Measurements from ENCODE around the gene LY86. TPM values are rescaled to one million over a fixed set of nuclear protein-coding genes. Genes with fewer than 3 reads are reported as not detected.

Gene LY86
- not detected in 2 replicates for total RNA-seq (2014; rRNA removed; shearing (Covaris generic))
- not detected in 2 replicates for polyA plus RNA-seq (2015; cell fraction: cytosol; rRNA removed)
- polyA plus RNA-seq (2015; cell fraction: nucleus; rRNA removed), result not detected in 2 replicates

GRCh38 chr6:6588064-6588923, at the start of gene LY86:
TSS of gene LY86 (plus strand) at chr6:6588720. CDS start at chr6:6588735, 15 bp downstream.
- DNase-seq (ENCODE audit: low read depth), result no peak

GRCh38 chr6:6539036-6539435, 49.5 kb upstream of the LY86 start:
- DNase-seq (ENCODE audit: low read depth), result no peak

- no peak for DNase-seq (ENCODE audit: low read depth)
Measured at GRCh38 chr6:6542357-6542756, 46.2 kb upstream of the LY86 start.

- no peak for DNase-seq (ENCODE audit: low read depth)
Measured at GRCh38 chr6:6543181-6543879, 45.2 kb upstream of the LY86 start.

- DNase-seq (ENCODE audit: low read depth), result no peak
Measured at GRCh38 chr6:6545616-6546317, 42.8 kb upstream of the LY86 start.

GRCh38 chr6:6546318-6547109, 42.0 kb upstream of the LY86 start:
- no peak for DNase-seq (ENCODE audit: low read depth)

GRCh38 chr6:6547110-6547879, 41.2 kb upstream of the LY86 start:
- peak; percentile 68 for DNase-seq (ENCODE audit: low read depth)

GRCh38 chr6:6556161-6556737, 32.3 kb upstream of the LY86 start:
- no peak for DNase-seq (ENCODE audit: low read depth)

GRCh38 chr6:6556738-6557503, 31.6 kb upstream of the LY86 start:
- DNase-seq (ENCODE audit: low read depth), result peak; percentile 42

GRCh38 chr6:6557504-6557839, 31.0 kb upstream of the LY86 start:
- DNase-seq (ENCODE audit: low read depth), result no peak

GRCh38 chr6:6557886-6558285, 30.6 kb upstream of the LY86 start:
- DNase-seq (ENCODE audit: low read depth), result no peak

GRCh38 chr6:6559994-6560570, 28.4 kb upstream of the LY86 start:
- no peak for DNase-seq (ENCODE audit: low read depth)

- peak; percentile 13 for DNase-seq (ENCODE audit: low read depth)
Measured at GRCh38 chr6:6560909-6561308, 27.6 kb upstream of the LY86 start.

- no peak for DNase-seq (ENCODE audit: low read depth)
Measured at GRCh38 chr6:6564154-6564553, 24.4 kb upstream of the LY86 start.

GRCh38 chr6:6565069-6565468, 23.5 kb upstream of the LY86 start:
- no peak for DNase-seq (ENCODE audit: low read depth)

GRCh38 chr6:6565488-6565887, 23.0 kb upstream of the LY86 start:
- no peak for DNase-seq (ENCODE audit: low read depth)

GRCh38 chr6:6566766-6567165, 21.8 kb upstream of the LY86 start:
- no peak for DNase-seq (ENCODE audit: low read depth)

GRCh38 chr6:6569096-6569810, 19.3 kb upstream of the LY86 start:
- no peak for DNase-seq (ENCODE audit: low read depth)

Data from HT1080 (cell line).